ENCODE results near the gene CD101.

CD101 gene

GRCh38 chr1:117017648-117018047 is 16.1 kb downstream of the CD101 start:
- no peak for TF ChIP-seq CTCF (IDR thresholded peaks at IDR 0.05; ENCODE audit: control insufficient read depth, insufficient read depth, low read depth, low read length, missing control alignments)
- no peak for DNase-seq (ENCODE audit: low read depth)

GRCh38 chr1:117020526-117021156 is 19.1 kb downstream of the CD101 start:
- DNase-seq (ENCODE audit: low read depth), result no peak
- TF ChIP-seq CTCF (IDR thresholded peaks at IDR 0.05; ENCODE audit: control insufficient read depth, insufficient read depth, low read depth, low read length, missing control alignments), result no peak
- no peak overlapping the region for H3K4me3 ChIP-seq (ENCODE audit: control insufficient read depth, low read depth, low read length)

More at GRCh38 chr1:117017648-117018047, 16.1 kb downstream of the CD101 start:
- H3K4me3 ChIP-seq (ENCODE audit: control insufficient read depth, low read depth, low read length), result no peak overlapping the region

- no peak for DNase-seq (ENCODE audit: low read depth)
- H3K4me3 ChIP-seq (ENCODE audit: control insufficient read depth, low read depth, low read length), result no peak overlapping the region
- no peak for TF ChIP-seq CTCF (IDR thresholded peaks at IDR 0.05; ENCODE audit: control insufficient read depth, insufficient read depth, low read depth, low read length, missing control alignments)
Measured at GRCh38 chr1:117022114-117022513, 20.6 kb downstream of the CD101 start.

GRCh38 chr1:117025568-117025967 is 24.0 kb downstream of the CD101 start:
- no peak overlapping the region for H3K4me3 ChIP-seq (ENCODE audit: control insufficient read depth, low read depth, low read length)
- no peak for TF ChIP-seq CTCF (IDR thresholded peaks at IDR 0.05; ENCODE audit: control insufficient read depth, insufficient read depth, low read depth, low read length, missing control alignments)
- DNase-seq (ENCODE audit: low read depth), result no peak

- no peak for DNase-seq (ENCODE audit: low read depth)
- H3K4me3 ChIP-seq (ENCODE audit: control insufficient read depth, low read depth, low read length), result no peak overlapping the region
- no peak for TF ChIP-seq CTCF (IDR thresholded peaks at IDR 0.05; ENCODE audit: control insufficient read depth, insufficient read depth, low read depth, low read length, missing control alignments)
Measured at GRCh38 chr1:117026361-117026760, 24.8 kb downstream of the CD101 start.

GRCh38 chr1:117029685-117030084 is 28.1 kb downstream of the CD101 start:
- TF ChIP-seq CTCF (IDR thresholded peaks at IDR 0.05; ENCODE audit: control insufficient read depth, insufficient read depth, low read depth, low read length, missing control alignments), result no peak
- DNase-seq (ENCODE audit: low read depth), result no peak
- no peak overlapping the region for H3K4me3 ChIP-seq (ENCODE audit: control insufficient read depth, low read depth, low read length)
